NCI-H2029 (cell line): Measurements from ENCODE around the gene PDCD2L.
"Not testable (repeated sequence)": the region's sequence is repeated elsewhere in the genome, so short reads cannot be mapped to it uniquely, and the experiment has no call there.

Experiments used
- DNase-seq: peaks from one replicate; lab custom pipeline; 2025; lab: John Stamatoyannopoulos, UW

Gene PDCD2L

DNA sequence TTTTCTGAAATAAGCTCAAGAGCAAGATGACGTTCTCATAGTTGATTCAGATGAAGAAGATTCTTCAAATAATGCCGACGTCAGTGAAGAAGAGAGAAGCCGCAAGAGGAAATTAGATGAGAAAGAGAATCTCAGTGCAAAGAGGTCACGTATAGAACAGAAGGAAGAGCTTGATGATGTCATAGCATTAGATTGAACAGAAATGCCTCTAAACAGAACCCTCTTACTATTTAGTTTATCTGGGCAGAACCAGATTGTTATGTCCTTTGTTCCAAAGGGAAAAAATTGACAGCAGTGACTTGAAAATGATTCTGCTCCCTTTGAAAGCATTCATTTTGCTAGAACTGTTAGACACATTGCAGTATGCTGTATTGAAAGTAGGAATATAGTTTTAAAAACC lies 64.8 kb downstream of the PDCD2L start:
- DNase-seq = not testable (repeated sequence)

DNA sequence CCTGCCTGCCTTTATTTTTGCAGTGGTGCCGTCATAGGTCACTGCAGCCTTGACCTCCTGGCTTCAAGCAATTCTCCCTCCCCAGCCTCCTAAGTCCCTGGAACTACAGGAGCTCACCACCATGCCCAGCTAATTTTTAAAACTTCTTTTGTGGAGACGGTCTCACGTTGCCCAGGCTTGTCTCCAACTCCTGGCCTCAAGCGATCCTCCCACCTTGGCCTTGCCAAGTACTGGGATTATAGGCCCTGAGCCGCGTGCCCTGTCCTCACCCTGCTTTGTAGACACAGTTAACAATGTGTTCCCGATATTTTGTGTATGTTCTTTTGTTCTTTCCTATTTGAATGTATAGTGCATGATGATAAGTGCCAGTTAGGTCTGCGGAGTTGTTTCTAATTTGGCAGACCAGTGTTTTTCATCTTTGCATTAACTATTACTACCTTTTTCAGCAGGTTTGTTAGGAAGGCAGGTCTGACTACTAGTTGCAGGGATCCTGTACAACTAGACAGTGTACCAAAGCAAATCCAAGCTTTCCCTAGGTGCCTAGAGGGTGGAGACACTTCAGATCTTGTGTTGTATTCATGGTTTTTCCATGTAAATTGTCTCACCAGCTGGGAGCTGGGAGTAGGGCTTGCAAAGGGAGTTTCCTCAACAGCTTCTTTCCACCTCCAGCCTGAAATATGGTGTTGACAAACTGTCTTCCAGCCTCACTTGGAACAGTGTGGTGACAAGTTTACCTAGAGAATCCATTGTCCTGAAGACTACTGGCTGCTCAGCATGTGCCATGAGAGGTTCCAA lies 67.9 kb downstream of the PDCD2L start:
- no peak for DNase-seq

GRCh38 chr19:34474233-34474989 lies 70.2 kb downstream of the PDCD2L start:
- DNase-seq = peak; percentile 39

DNA sequence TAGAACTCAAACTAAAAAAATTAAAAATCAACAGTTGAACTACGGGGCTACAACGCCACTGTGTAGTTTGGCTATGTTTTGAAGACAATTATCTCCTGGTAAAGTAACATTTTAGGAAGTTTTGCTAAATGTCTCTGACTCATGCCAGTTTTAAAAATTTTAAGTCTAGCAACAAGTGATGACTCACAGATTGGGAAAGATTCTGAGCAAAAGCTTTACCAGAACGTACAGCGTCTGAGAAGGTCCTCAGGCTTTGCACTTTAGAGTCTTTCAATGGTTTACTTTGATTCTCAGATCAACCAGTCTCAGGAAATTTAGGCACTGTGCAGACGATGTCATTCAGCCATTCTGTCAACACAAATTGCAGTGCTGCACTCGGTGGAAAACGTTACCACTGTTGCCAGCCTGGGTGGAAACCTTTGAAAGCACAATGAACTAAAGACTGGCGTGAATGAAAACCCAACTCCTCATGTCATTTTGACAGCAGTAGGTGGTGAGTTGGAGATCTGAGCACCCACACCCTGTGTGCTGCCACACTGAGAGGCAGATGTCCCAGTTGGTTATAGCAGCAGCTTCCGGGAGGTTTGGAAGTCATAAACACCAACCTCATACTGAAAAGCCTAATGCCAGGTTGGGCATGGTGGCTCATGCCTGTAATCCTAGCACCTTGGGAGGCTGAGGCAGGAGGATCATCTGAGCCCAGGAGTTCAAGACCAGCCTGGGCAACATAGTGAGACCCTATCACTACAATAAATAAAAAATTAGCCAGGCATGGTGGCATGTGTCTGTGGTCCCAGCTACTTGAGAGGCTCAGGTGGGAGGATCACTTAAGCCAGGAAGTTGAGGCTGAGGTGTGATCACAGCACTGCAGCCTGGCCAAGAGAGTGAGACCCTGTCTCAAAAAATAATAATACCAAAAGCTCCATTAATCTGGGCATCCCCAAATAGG lies 71.1 kb downstream of the PDCD2L start:
- DNase-seq = no peak
